ENCODE results near the gene CCL24.
"Not testable (repeated sequence)": the region's sequence is repeated elsewhere in the genome, so short reads cannot be mapped to it uniquely, and the experiment has no call there.

Gene CCL24

DNA sequence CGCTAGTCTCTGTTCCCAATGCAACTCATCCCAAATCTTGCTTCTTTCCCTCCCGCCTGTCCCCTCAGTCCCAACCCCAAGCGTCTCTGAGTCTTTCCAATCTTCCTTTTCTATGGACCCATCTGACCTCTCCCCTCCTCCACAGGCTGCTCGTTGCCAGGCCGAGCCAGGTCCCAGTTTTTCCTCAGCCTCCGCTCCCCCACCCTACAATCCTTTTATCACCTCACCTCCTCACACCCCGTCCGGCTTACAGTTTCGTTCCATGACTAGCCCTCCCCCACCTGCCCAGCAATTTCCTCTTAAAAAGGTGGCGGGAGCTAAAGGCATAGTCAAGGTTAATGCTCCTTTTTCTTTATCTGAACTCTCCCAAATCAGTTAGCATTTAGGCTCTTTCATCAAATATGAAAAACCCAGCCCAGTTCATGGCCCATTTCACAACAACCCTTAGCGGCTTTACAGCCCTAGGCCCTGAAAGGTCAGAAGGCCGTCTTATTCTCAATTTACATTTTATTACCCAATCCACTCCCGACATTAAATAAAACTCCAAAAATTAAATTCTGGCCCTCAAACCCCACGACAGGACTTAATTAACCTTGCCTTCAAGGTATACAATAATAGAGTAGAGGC is 32.8 kb downstream of the CCL24 start:
- not testable (repeated sequence) for DNase-seq (ENCODE audit: low read depth)

DNA sequence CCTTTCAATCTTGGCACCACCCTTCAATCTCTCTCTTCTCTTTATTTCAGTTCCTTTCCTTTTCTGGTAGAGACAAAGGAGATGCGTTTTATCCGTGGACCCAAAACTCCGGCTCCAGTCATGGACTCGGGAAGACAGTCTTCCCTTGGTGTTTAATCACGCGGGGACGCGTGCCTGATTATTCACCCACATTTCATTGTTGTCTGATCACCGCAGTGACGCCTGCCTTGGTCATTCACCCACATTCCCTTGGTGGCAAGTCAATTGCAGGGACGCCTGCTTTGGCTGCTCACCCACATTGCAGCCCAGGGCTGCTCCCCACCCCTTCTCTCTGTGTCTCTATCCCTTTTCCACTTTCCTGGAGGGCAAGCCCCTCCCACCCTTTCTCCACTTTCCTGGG is 34.1 kb downstream of the CCL24 start:
- not testable (repeated sequence) for DNase-seq (ENCODE audit: low read depth)

DNA sequence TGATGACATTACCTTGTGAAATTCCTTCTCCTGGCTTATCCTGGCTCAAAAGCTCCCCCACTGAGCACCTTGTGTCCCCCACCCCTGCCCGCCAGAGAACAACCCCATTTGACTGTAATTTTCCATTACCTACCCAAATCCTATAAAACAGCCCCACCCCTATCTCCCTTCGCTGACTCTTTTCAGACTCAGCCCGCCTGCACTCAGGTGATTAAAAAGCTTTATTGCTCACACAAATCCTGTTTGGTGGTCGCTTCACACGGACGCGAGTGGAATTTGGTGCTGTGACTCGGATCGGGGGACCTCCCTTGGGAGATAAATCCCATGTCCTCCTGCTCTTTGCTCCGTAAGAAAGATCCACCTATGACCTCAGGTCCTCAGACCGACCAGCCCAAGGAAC is 34.6 kb downstream of the CCL24 start:
- DNase-seq (ENCODE audit: low read depth): not testable (repeated sequence)

DNA sequence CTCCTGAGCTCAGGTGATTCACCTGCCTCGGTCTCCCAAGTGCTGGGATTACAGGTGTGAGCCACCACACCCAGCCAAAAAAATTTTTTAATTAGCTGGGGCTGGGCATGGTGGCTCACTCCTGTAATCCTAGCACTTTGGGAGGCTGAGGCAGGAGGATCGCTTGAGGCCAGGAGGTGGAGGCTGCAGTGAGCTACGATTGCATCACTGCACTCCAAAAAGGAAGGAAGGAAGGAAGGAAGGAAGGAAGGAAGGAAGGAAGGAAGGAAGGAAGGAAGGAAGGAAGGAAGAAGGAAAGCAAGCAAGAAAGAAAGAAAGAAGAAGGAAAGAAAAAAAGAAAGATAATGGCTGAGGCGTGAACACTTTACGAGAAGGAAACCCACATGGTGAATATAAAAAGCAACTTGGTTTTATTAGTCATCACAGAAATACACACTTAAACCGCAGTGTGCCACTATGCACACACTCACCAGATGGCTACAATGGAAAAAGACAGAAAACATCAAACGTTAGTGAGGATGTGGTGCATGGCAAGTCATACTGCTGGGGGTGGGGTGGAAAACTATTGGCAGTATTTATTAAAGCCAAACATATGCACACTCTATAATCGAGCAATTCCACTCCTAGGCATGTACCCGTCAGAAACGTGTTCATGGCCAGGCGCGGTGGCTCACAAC is 37.2 kb downstream of the CCL24 start:
- peak; percentile 2 for DNase-seq (ENCODE audit: low read depth)

DNA sequence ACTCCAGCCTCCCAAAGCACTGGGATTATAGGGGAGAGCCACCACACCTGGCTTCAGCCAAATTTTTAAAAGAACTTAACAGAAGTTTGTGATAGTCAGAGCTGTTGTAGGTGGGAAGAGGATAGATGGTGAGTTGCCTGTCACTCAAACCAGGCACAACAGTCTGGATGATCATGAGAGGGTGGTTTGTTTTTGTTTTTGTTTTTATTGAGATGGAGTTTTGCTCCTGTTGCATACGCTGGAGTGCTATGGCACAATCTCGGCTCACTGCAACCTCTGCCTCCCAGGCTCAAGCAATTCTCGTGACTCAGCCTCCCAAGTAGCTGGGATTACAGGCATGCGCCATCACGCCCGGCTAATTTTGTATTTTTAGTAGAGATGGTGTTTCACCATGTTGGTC is 39.6 kb downstream of the CCL24 start:
- not testable (repeated sequence) for DNase-seq (ENCODE audit: low read depth)

DNA sequence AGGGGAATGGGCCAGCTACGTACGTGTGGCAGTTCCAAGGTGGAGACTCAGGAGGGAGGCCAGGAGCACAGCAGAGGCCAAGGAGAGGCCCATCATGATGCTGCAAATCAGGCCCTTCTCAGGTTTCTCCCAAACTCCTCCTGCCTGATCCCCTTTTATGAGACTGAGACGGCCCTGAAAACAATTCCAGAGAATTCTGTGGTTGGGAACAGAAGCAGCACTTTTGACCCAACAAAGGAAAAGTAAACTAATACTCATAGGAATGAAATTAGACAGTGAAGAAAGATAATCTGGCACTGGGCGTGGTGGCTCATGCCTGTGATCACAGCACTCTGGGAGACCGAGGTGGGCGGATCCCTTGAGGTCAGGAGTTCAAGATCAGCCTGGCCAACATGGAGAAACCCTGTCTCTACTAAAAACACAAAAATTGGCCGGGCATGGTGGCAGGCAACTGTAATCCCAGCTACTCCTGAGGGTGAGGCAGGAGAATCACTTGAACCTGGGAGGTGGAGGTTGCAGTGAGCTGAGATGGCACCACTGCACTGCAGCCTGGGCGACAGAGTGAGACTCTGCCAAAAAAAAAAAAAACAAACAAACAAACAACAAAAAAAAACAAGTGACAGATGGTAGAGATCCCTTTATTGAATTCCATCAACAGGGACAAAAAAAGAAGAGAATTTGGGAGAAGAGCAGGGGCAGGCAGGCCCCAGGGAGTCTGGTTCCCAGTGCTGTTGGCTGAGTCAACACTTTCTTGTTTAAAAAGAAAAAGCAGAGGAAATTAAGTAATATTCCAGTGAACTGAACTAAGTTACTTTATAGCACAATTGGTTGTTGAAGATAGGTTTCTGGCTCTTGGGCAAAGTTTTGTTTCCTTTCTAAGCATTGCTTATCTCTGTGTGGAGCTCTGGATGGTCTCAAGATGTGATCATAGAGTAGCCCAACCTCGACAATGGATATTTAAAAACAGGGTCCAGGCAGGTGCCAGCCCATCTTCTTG is 41.2 kb downstream of the CCL24 start, which contains the start of gene CCL26:
Gene CCL26 (minus strand): TSS at position 131 of the 997 bp plus-strand sequence. CDS start 35 bp downstream, at position 96.
- DNase-seq (ENCODE audit: low read depth): no peak

DNA sequence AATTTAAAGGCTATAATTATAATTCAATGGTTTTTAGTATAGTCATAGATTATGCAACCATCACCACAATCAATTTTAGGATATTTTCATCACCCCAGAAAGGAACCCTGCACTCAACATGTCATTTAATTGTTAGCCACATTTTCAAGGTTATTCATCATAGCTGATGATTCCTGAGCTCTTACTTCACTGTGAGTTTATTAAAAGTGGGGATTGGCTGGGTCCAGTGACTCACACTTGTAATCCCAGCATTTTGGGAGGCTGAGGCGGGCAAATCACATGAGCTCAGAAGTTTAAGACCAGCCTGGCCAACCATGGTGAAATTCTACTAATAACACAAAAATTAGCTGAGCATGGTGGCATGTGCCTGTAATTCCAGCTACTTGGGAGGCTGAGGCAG is 42.4 kb downstream of the CCL24 start:
- no peak for DNase-seq (ENCODE audit: low read depth)

DNA sequence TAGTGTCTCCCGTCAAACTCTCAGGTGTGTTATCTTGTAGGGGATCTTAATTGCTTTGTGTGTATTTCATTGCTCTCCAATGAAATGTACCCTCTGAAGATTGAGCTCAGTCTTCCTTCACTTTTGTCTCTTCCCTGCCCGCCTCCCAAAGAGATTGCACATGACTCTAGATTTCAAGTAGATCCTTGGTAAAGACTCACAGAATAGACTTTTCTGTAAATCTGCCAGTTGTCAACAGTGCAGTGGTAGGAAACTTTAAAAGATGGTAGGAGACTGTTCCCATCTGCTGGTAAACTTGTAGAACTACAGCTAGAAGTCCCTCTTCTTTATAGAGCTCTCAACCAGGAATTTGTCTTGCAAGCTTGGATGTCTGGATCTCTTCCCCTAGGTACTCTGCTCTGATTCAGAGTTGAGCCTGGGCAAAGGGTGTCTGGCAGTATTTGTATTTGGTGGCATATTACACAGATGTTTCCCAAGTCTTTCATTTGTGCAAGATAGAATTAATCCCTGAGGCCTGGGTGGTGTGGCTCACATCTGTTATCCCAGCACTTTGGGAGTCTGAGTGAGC is 51.2 kb downstream of the CCL24 start:
- no peak for DNase-seq (ENCODE audit: low read depth)

DNA sequence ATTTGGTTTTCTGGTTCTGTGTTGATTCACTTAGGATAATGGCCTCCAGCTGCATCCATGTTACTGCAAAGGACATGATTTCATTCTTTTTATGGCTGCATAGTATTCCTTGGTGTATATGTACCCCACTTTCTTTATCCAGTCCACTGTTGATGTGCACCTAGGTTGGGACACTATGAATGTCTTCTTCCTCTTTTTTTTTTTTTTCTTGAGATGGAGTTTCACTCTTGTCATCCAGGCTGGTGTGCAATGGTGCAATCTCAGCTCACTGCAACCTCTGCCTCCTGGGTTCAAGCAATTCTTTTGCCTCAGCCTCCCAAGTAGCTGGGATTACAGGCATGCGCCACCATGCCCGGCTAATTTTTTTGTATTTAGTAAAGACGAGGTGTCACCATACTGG is 51.8 kb downstream of the CCL24 start:
- not testable (repeated sequence) for DNase-seq (ENCODE audit: low read depth)

Measured in T-helper 22 cell (primary cell).